Panc1 (cell line): ENCODE results near the gene KCNC1. TPM values are rescaled to one million over a fixed set of nuclear protein-coding genes. Genes with fewer than 3 reads are reported as not detected.

Source experiments
- ATAC-seq: fragments of 200-7000 bp; cut with Tn5 transposase; 2 replicates; pipeline ENCODE4 v1.9.1; 2020; ENCODE audit warnings: mild to moderate bottlenecking, moderate library complexity
- BruUV-seq: library from RNA; stranded (reverse); fragments of 400-500 nt; replicated peaks from 2 replicates; lab custom pipeline; 2021; lab: Mats Ljungman, UMichigan
- CTCF ChIA-PET: fragments of 300-600 bp; sonication (Branson Sonifier 250); formaldehyde crosslinking; loops from one replicate; lab custom pipeline; 2022; ENCODE audit warnings: antibody characterized with exemption; lab: Charles Lee
- POLR2A ChIA-PET: fragments of 300-600 bp; sonication (Branson Sonifier 250); formaldehyde crosslinking; loops from one replicate; lab custom pipeline; 2022; ENCODE audit warnings: antibody characterized with exemption; lab: Charles Lee
- DNase-seq: peaks from one replicate; pipeline ENCODE4 v3.0.0-alpha.2; 2010; ENCODE audit warnings: low read depth, low spot score
- H3K27ac ChIP-seq: 2 replicates; pipeline ENCODE4 v1.5.1; 2011; ENCODE audit warnings: mild to moderate bottlenecking, low read length, inconsistent platforms
- H3K27me3 ChIP-seq: fragments of 200-500 bp; sonication (Bioruptor generic); 2 replicates; pipeline ENCODE4 v1.6.0; 2014; ENCODE audit warnings: low read length, inconsistent platforms; ENCODE audit not compliant: control insufficient read depth, insufficient read depth
- H3K36me3 ChIP-seq: fragments of 200-500 bp; sonication (Bioruptor generic); 2 replicates; pipeline ENCODE4 v1.5.1; 2014; ENCODE audit warnings: inconsistent platforms, mild to moderate bottlenecking, low read length, moderate library complexity; ENCODE audit not compliant: control insufficient read depth, insufficient read depth
- H3K4me1 ChIP-seq: 2 replicates; pipeline ENCODE4 v1.5.1; 2011; ENCODE audit warnings: inconsistent platforms, mild to moderate bottlenecking, low read length, moderate library complexity; ENCODE audit not compliant: control insufficient read depth, insufficient read depth
- H3K4me3 ChIP-seq, 2 experiments: 2 replicates each; pipeline ENCODE4 v1.5.1; 2011 to 2012; ENCODE audit warnings: low read depth in 2 of 2, low read length in 2 of 2, mild to moderate bottlenecking in 2 of 2, inconsistent platforms in 1 of 2, moderate library complexity in 1 of 2
- H3K9me3 ChIP-seq: fragments of 200-500 bp; sonication (Bioruptor generic); 2 replicates; pipeline ENCODE4 v1.5.1; 2014; ENCODE audit warnings: low read depth, mild to moderate bottlenecking, inconsistent platforms, low read length, moderate library complexity; ENCODE audit not compliant: control insufficient read depth, insufficient read depth
- CTCF ChIP-seq: fragments of 450-650 bp; IDR thresholded peaks from 2 replicates; pipeline ENCODE4 v1.5.1; 2017; ENCODE audit warnings: mild to moderate bottlenecking
- POLR2AphosphoS5 ChIP-seq: IDR thresholded peaks from 2 replicates; pipeline ENCODE4 v1.6.1; 2012; ENCODE audit warnings: mild to moderate bottlenecking, low read depth, low read length, moderate library complexity
- REST ChIP-seq, 2 experiments: IDR thresholded peaks; 2 replicates each; pipeline ENCODE4 v1.6.1; 2011 to 2012; ENCODE audit warnings: low read depth in 2 of 2, control low read depth in 1 of 2, low read length in 1 of 2, mild to moderate bottlenecking in 1 of 2, moderate library complexity in 1 of 2; ENCODE audit not compliant: insufficient read depth in 1 of 2
- SIN3A ChIP-seq: IDR thresholded peaks from 2 replicates; pipeline ENCODE4 v1.6.1; 2012; ENCODE audit warnings: low read depth, mild to moderate bottlenecking, low read length, moderate library complexity, borderline replicate concordance; ENCODE audit not compliant: insufficient read depth
- TCF7L2 ChIP-seq: IDR thresholded peaks from 2 replicates; pipeline ENCODE4 v1.6.1; 2011; ENCODE audit warnings: mild to moderate bottlenecking, low read depth, low read length, inconsistent platforms
- in situ Hi-C: cut with HindIII; loops from 2 replicates; pipeline ENCODE4 v1.10.0; 2016; ENCODE audit warnings: low sequenced_read_pairs, low pct_unique_long_range_greater_than_20kb
- intact Hi-C: fragments of 100-400 bp; cut with micrococcal nuclease; formaldehyde crosslinking; loops from one replicate; pipeline ENCODE4 v1.10.0; 2022; ENCODE audit not compliant: unreplicated experiment
- total RNA-seq: library from RNA; stranded (reverse); gene quantifications from one replicate; pipeline ENCODE4 v1.2.1, GENCODE V29; 2021; ENCODE audit not compliant: unreplicated experiment

KCNC1 gene
- total RNA-seq, 1 experiment from 2014 or later, result 0.95 TPM

DNA sequence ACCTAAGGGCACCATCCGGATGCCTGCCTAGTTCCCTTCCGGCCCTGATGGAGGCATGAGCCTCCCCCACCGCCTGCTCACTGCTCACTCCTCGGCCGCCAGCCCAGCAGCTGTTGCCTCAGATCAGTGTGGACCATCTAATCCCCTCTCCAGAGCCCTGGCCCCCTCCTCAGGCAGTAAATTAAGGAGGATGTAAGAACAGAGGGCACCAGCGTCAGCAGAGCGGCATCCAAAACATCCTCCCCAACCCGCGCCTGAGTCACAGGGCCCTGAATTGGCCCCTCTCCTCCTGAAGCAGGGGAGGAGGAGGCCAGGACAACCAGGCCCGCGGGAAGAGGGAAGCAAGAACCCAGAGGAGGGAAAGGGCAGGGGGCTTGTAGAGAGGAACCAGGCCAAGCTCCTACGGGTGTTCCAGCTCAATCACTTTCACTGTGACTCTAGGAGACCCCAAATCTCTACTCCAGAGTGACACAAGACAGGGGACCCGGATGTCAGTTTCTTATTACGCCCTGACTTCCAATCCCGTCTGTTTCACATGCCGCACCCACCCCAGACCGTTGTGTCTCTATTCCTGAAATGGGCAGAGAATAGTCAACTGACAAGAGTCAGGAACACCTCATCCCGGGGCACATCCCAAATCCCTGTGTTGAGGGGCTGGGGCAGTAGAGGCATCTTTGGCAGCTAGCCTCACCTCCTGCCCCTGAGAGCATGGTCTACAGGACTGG is 46.5 kb upstream of the KCNC1 start:
- ChIA-PET CTCF (no interaction called here), POLR2A (no interaction called here)
- intact Hi-C loops (no loop called here), in situ Hi-C loops (no loop called here)
- ATAC-seq (no peak), DNase-seq (no peak)
- H3K27me3 ChIP-seq, result 0 out of 2 replicates have a peak, but pooled peaks cover 6% of the 10 kb centered on the region
- no peaks in the 10 kb centered on the region for H3K36me3 ChIP-seq
- no peak overlapping the region for H3K27ac ChIP-seq
- no TSS peak for BruUV-seq
- no peaks in the 10 kb centered on the region for H3K9me3 ChIP-seq
- TF ChIP-seq POLR2AphosphoS5 (no peak), TCF7L2 (no peak), SIN3A (no peak), CTCF (no peak), REST (IDR thresholded peaks at IDR 0.05; ENCODE audit: insufficient read depth in 1 of 2, low read depth in 2 of 2, low read length in 1 of 2) (no peak)
- H3K4me3 ChIP-seq, result no peak overlapping the region
- H3K4me1 ChIP-seq, result peaks cover 9% of the 10 kb centered on the region

DNA sequence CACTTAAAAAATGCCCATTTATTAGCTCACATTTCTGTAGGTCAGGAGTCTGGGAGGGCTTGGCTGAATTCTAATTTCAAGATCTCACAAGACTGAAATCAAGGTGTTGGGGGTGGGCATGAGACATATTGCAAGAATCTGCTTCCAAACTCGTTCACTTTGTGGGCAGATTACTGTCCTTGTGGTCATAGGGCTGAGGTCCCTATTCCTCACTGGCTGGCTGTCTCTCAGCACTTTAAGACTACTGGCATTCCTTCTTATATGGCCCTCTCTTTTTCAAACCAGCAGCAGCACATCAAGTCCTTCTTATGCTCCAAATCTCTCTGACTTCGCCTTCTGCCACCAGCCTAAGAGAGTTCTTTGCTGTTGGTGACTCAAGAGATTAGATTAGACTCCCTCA is 43.0 kb upstream of the KCNC1 start:
- Histone ChIP-seq H3K4me1 (no peaks in the 10 kb centered on the region), H3K36me3 (no peaks in the 10 kb centered on the region), H3K4me3 (no peak overlapping the region), H3K27me3 (peaks cover 8% of the 10 kb centered on the region; the same call in 1 of the 2 replicates), H3K27ac (no peak overlapping the region), H3K9me3 (no peaks in the 10 kb centered on the region)
- intact Hi-C loops (no loop called here), in situ Hi-C loops (no loop called here)
- DNase-seq (no peak), ATAC-seq (no peak)
- no peak for TF ChIP-seq CTCF
- no peak for TF ChIP-seq TCF7L2
- no peak for TF ChIP-seq SIN3A
- no peak for TF ChIP-seq REST (IDR thresholded peaks at IDR 0.05; ENCODE audit: insufficient read depth in 1 of 2, low read depth in 2 of 2, low read length in 1 of 2)
- no peak for TF ChIP-seq POLR2AphosphoS5
- no TSS peak for BruUV-seq
- ChIA-PET CTCF (no interaction called here), POLR2A (no interaction called here)
